Measurements from ENCODE around the gene PDE9A. TPM values are rescaled to one million over a fixed set of nuclear protein-coding genes. Genes with fewer than 3 reads are reported as not detected.

Gene PDE9A
- total RNA-seq, 1 experiment from 2014 or later = 31.9 TPM

DNA sequence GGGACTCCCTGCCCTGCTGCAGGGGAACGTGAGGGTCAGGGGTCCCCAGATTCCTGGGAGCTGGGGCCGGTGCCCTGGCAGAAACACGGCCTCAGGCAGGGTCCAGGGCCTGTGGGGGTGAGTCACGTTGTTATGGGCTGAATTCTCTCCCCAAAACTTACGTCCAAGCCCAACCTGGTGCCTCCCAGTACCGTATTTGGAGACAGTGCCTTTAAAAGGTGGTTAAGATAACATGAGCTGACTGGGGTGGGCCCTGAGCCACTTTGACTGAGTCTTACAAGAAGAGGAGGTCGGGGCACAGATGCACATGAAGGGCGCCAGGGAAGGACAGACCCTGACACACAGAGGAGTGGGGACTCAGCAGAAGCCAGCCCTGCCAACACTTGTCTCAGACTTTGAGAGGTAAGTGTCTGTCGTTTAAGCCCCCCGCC lies 126.0 kb downstream of the PDE9A start:
- Histone ChIP-seq H3K9me3 (ENCODE audit: control insufficient read depth, low read depth, low read length) (no peaks in the 10 kb centered on the region), H2BK120ac (ENCODE audit: low read depth, low read length, poor library complexity, severe bottlenecking) (no peak overlapping the region), H4K91ac (ENCODE audit: insufficient read length, low read depth, low read length) (no peak overlapping the region), H2BK20ac (ENCODE audit: low read depth, low read length, poor library complexity, severe bottlenecking) (no peak overlapping the region), H3K79me1 (ENCODE audit: insufficient read depth, low read depth, low read length, poor library complexity, severe bottlenecking) (no peaks in the 10 kb centered on the region), H3K14ac (ENCODE audit: insufficient read depth, low read length) (no peak overlapping the region; the same call in 1 of the 2 replicates), H3K56ac (ENCODE audit: insufficient read length, low read depth, low read length) (no peak overlapping the region), H4K8ac (replicated peaks; ENCODE audit: insufficient read length, low read depth, low read length) (no peak overlapping the region), H2BK15ac (ENCODE audit: low read depth, low read length) (no peak overlapping the region), H2AFZ (ENCODE audit: low read length) (no peak overlapping the region), H2BK5ac (ENCODE audit: insufficient read length, low read length) (no peak overlapping the region), H3K4me2 (ENCODE audit: insufficient read depth, insufficient read length, low read length) (no peak overlapping the region), H2AK5ac (ENCODE audit: insufficient read length, low read length) (no peak overlapping the region), H3T11ph (ENCODE audit: low read length) (no peak overlapping the region), H3K27me3 (ENCODE audit: insufficient read depth, low read length) (peaks cover 3% of the 10 kb centered on the region; the same call in 1 of the 2 replicates), H3K4me1 (ENCODE audit: insufficient read depth, low read length) (peaks cover 11% of the 10 kb centered on the region; the same call in 1 of the 2 replicates), H3K23me2 (ENCODE audit: insufficient read length, low read depth, low read length, poor library complexity, severe bottlenecking) (peaks cover 7% of the 10 kb centered on the region), H2BK12ac (ENCODE audit: insufficient read length, low read depth, low read length) (no peak overlapping the region), H3K79me2 (ENCODE audit: insufficient read depth, low read length) (no peaks in the 10 kb centered on the region), H3K9ac (ENCODE audit: extremely low read depth, insufficient read length, low read length) (no peak overlapping the region), H3K27ac (ENCODE audit: insufficient read length, low read depth, low read length) (no peak overlapping the region), H3K18ac (ENCODE audit: insufficient read length, low read depth, low read length) (no peak overlapping the region), H3K4ac (ENCODE audit: low read depth, low read length) (no peak overlapping the region), H3K23ac (ENCODE audit: insufficient read length, low read depth, low read length) (no peak overlapping the region), H4K5ac (ENCODE audit: insufficient read length, low read depth, low read length) (no peak overlapping the region), H4K20me1 (ENCODE audit: control insufficient read depth, insufficient read depth, insufficient read length) (no peaks in the 10 kb centered on the region)
- H3K27me3 Mint-ChIP-seq (ENCODE audit: low read depth) = peaks cover 41% of the 10 kb centered on the region
- no peak for DNase-seq
- WGBS (ENCODE audit: extremely low coverage, insufficient read length, low lambda C conversion rate) = no CpG with 5 or more reads among the region's 10 CpGs
- TF ChIP-seq, protein P1, sequence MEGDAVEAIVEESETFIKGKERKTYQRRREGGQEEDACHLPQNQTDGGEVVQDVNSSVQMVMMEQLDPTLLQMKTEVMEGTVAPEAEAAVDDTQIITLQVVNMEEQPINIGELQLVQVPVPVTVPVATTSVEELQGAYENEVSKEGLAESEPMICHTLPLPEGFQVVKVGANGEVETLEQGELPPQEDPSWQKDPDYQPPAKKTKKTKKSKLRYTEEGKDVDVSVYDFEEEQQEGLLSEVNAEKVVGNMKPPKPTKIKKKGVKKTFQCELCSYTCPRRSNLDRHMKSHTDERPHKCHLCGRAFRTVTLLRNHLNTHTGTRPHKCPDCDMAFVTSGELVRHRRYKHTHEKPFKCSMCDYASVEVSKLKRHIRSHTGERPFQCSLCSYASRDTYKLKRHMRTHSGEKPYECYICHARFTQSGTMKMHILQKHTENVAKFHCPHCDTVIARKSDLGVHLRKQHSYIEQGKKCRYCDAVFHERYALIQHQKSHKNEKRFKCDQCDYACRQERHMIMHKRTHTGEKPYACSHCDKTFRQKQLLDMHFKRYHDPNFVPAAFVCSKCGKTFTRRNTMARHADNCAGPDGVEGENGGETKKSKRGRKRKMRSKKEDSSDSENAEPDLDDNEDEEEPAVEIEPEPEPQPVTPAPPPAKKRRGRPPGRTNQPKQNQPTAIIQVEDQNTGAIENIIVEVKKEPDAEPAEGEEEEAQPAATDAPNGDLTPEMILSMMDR (conservative IDR thresholded peaks at IDR 0.05) = no peak
- H3K4me1 Mint-ChIP-seq = peaks cover 47 to 56% of the 10 kb centered on the region in 2 experiments
- peaks cover 12 to 18% (median 15%) of the 10 kb centered on the region in 3 experiments for H3K36me3 Mint-ChIP-seq (ENCODE audit: insufficient read depth in 1 of 3, low read depth in 3 of 3)
- peak overlapping the region in 1 of 3 experiments; percentile 68; a peak in 3 of 7 replicates for H3K27ac Mint-ChIP-seq
- peak overlapping the region in 1 of 2 experiments; percentile 59; a peak in 1 of 5 replicates for H3K4me3 Mint-ChIP-seq
- no peaks in the 10 kb centered on the region for H3K9me3 Mint-ChIP-seq
